HEK293 (cell line): ENCODE results near the gene C6orf15.

Experiments used
- YY1 ChIP-seq: fragments of 450-650 bp; formaldehyde crosslinking; IDR thresholded peaks from 2 replicates; pipeline ENCODE4 v1.5.1; 2018; ENCODE audit warnings: missing biosample characterization, missing genetic modification characterization
- ZNF274 ChIP-seq, 2 experiments: fragments of 200-500 bp in 1 of 2; fragments of 450-650 bp in 1 of 2; sonication (Bioruptor generic) in 1 of 2; formaldehyde crosslinking in 1 of 2; IDR thresholded peaks; 2 replicates each; pipeline versions ENCODE4 v1.5.1 to v1.6.1; 2014 to 2016; ENCODE audit warnings: borderline replicate concordance in 1 of 2, inconsistent platforms in 1 of 2, low read length in 1 of 2, missing biosample characterization in 1 of 2, missing genetic modification characterization in 1 of 2

DNA sequence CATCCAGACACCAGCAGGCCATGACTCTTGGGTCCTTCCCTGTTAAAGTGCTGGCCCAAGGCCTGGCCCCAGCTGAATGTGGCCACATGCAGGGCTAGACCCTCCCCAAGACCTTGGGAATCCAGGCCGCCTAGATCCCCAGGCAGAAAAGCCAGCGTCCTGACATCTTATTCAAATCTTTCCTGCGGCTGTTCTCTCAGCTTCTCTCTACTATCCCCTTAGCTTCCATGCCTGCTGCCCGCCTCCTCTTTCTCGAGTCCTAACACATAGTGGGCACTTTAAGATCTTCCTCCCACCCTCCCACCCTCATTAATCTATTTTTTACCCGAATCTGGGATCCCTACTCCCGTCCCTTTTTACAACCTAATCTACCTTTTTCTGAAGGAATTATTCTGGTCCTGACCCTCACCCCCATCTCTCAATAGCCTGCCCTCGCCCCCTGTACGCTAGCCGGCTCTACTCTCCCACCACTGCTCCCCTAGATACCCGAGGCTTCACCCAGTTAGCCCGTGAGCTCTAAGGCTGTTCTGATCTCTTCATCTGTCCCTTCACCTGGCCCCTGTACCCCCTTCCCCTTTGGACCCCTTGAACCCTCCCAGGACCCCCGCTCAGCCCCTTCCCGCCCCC, 45.3 kb upstream of the C6orf15 start, which contains the start of gene CCHCR1:
- TF ChIP-seq ZNF274 (IDR thresholded peaks at IDR 0.05; ENCODE audit: low read length) = no peak
- no peak for TF ChIP-seq ZNF274 (tag by site-specific recombination; IDR thresholded peaks at IDR 0.05; ENCODE audit: borderline replicate concordance)
- TF ChIP-seq YY1 (tag by site-specific recombination) = no peak
